GM19372 (cell line): ENCODE measurements around the gene OMA1.

Source experiments
- ATAC-seq: cut with Tn5 transposase; IDR thresholded peaks from one replicate; pipeline ENCODE4 v1.9.1; 2021; ENCODE audit warnings: mild to moderate bottlenecking, low read depth, moderate library complexity; ENCODE audit not compliant: unreplicated experiment

OMA1 gene

DNA sequence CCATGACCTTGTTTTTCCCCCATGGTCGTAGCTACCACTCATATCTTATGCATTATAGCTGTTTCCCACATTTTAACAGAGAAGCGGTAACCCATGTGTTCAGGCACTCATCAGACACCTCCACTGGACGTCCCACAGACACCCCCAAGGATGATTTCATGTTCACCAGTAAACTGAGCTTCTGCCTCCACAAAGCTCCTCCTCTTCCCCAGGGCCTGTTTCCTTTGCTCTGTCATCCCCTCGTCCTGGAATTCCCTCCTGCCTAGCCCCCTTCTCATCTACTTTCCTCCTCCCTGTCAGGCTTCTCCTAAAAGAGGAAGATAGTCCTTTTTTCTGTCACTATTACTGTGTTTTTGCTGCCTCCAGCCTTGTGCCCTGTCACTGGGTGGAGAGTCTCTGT, 111.2 kb downstream of the OMA1 start:
- no peak for ATAC-seq

GRCh38 chr1:58434607-58435006, 111.9 kb downstream of the OMA1 start:
- no peak for ATAC-seq

DNA sequence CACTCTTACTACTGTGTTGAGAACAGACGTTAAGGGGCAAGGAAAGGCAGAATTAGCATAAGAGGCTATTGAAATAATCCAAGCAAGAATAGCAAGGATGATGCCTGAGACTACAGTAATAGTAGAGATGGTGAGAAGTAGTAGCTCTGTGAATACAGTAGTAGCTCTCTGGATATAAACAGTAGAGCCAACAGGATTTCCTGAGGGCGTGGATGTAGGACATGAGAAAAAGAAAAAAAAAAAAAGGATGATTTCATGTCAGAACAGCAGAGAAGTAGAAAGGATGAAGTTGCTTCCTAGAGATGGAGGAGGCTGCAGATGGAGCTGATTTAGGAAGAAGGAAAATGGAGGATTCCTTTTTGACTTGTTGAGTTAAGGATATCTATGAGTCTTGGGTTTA, 112.3 kb downstream of the OMA1 start:
- ATAC-seq = no peak

GRCh38 chr1:58432851-58433668, 113.5 kb downstream of the OMA1 start:
- no peak for ATAC-seq

GRCh38 chr1:58431901-58432620, 114.5 kb downstream of the OMA1 start:
- no peak for ATAC-seq
